Fibroblast of the aortic adventitia (primary cell): ENCODE data around the gene KIF1C. TPM values are rescaled to one million over a fixed set of nuclear protein-coding genes. Genes with fewer than 3 reads are reported as not detected.

Experiments
- DNase-seq: peaks from one replicate; pipeline ENCODE4 v3.0.0-alpha.2; 2010; ENCODE audit warnings: low read depth
- H3K4me3 ChIP-seq: 2 replicates; pipeline ENCODE4 v1.5.1; 2011; ENCODE audit warnings: low read depth, mild to moderate bottlenecking, control low read depth, low read length, moderate library complexity
- CTCF ChIP-seq: IDR thresholded peaks from 2 replicates; pipeline ENCODE4 v1.5.1; 2011; ENCODE audit warnings: mild to moderate bottlenecking, low read length, control low read depth, inconsistent platforms; ENCODE audit not compliant: insufficient read depth
- total RNA-seq: library from RNA; depleted of rRNA; stranded (reverse); fragments of >200 nt; gene quantifications from 2 replicates; pipeline ENCODE4 v1.2.3, GENCODE V29; 2012; ENCODE audit warnings: low replicate concordance

The KIF1C gene
- total RNA-seq, 1 donor: 59.5 TPM

- TF ChIP-seq CTCF: no peak
- H3K4me3 ChIP-seq: no peak within 1 kb of the TSS
- DNase-seq: no peak
Measured at GRCh38 chr17:5035315-5035714, 37.6 kb downstream of the KIF1C start, which contains the start of gene SLC52A1. Gene SLC52A1 (minus strand): TSS chr17:5035426. CDS start chr17:5034606, 820 bp downstream.

GRCh38 chr17:5042157-5043022 is 44.6 kb downstream of the KIF1C start:
- H3K4me3 ChIP-seq: no peak overlapping the region
- DNase-seq: no peak
- no peak for TF ChIP-seq CTCF

- TF ChIP-seq CTCF: no peak
- H3K4me3 ChIP-seq: no peak overlapping the region
- no peak for DNase-seq
Measured at GRCh38 chr17:5043524-5043923, 45.8 kb downstream of the KIF1C start.

- no peak overlapping the region for H3K4me3 ChIP-seq
- no peak for TF ChIP-seq CTCF
- no peak for DNase-seq
Measured at GRCh38 chr17:5044630-5045029, 46.9 kb downstream of the KIF1C start.

- no peak overlapping the region for H3K4me3 ChIP-seq
- no peak for DNase-seq
- no peak for TF ChIP-seq CTCF
Measured at GRCh38 chr17:5045496-5045895, 47.7 kb downstream of the KIF1C start.

- no peak for DNase-seq
- no peak overlapping the region for H3K4me3 ChIP-seq
- no peak for TF ChIP-seq CTCF
Measured at GRCh38 chr17:5047446-5047845, 49.7 kb downstream of the KIF1C start.
